DND-41 (cell line): ENCODE measurements around the gene PDE6B.

Source experiments
- EZH2 ChIP-seq: IDR thresholded peaks from 3 replicates; pipeline ENCODE4 v1.6.1; 2012; ENCODE audit warnings: borderline replicate concordance, low read depth, mild to moderate bottlenecking, moderate library complexity, low read length, inconsistent platforms; ENCODE audit not compliant: severe bottlenecking
- TF ChIP-seq, protein P1 (sequence below): IDR thresholded peaks from 2 replicates; pipeline ENCODE4 v1.5.1; 2012; ENCODE audit warnings: borderline replicate concordance, low read length, moderate library complexity, mild to moderate bottlenecking; ENCODE audit not compliant: poor library complexity, severe bottlenecking; ENCODE audit errors: extremely low read depth

GRCh38 chr4:627347-628125, 2.2 kb downstream of the PDE6B start:
- TF ChIP-seq, protein P1, sequence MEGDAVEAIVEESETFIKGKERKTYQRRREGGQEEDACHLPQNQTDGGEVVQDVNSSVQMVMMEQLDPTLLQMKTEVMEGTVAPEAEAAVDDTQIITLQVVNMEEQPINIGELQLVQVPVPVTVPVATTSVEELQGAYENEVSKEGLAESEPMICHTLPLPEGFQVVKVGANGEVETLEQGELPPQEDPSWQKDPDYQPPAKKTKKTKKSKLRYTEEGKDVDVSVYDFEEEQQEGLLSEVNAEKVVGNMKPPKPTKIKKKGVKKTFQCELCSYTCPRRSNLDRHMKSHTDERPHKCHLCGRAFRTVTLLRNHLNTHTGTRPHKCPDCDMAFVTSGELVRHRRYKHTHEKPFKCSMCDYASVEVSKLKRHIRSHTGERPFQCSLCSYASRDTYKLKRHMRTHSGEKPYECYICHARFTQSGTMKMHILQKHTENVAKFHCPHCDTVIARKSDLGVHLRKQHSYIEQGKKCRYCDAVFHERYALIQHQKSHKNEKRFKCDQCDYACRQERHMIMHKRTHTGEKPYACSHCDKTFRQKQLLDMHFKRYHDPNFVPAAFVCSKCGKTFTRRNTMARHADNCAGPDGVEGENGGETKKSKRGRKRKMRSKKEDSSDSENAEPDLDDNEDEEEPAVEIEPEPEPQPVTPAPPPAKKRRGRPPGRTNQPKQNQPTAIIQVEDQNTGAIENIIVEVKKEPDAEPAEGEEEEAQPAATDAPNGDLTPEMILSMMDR: no peak
- TF ChIP-seq EZH2: no peak
